RPMI8226 (cell line): ENCODE results near the gene ASNSD1.
"Not testable (repeated sequence)": the region's sequence is repeated elsewhere in the genome, so short reads cannot be mapped to it uniquely, and the experiment has no call there.

Experiments used
- DNase-seq: peaks from one replicate; pipeline ENCODE4 v3.0.0-alpha.2; 2015

The ASNSD1 gene

DNA sequence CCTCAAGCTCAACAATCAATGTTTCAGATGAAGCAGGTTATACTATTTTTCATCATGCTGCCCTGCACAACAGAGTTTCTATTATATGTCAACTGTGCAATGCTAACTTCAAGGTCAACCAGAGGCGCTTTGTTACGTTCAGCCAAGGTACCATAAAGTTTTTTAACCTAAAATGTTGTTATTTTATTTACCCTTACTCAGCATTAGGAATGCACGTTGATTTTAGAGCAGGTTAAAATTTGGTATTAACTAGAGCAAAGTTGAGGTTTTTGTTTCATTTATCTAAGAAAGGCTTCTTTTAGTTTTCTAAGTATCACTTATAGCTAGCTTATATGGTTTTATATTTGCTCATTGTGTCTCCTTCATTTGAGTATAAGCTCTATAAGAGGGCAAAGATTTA is 35.0 kb downstream of the ASNSD1 start:
- no peak for DNase-seq

GRCh38 chr2:189698020-189698887 is 37.0 kb downstream of the ASNSD1 start:
- peak; percentile 66 for DNase-seq

- no peak for DNase-seq
These were observed 39.4 kb downstream of the ASNSD1 start for GRCh38 chr2:189700681-189701080.

GRCh38 chr2:189702071-189702470 is 40.8 kb downstream of the ASNSD1 start:
- no peak for DNase-seq

DNA sequence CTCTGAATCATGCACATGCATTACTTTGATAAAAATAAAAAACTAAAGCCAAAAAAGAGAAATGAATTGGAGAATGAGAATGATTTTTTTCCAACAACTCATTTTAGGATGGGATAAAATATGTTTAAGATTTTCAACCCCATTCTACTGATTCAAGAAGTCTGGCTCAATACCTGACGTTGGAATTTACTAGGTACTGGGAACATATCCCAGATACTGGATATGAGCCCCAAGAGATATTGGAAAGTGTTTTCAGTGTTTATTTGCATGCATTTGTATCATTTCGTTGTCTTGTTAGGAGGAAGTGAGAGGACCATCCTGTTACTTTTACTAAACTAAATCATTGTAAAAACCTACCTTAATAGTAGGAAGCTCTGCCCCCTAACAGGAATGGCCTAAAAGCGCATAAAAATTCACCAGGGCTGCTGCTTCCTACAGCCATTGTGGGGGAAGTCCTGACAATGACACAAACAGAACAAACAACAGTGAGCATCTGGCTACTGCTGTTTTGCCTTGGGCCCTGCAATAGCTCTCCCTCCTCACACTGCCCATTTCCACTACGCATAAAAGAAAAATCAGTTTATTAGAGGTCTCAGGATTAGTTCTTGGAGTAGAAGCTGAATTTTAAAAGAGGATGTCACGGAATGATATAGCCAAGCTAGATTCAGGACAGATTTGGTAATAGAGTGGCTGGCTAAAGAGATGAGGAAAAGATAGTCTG is 48.4 kb downstream of the ASNSD1 start:
- no peak for DNase-seq

DNA sequence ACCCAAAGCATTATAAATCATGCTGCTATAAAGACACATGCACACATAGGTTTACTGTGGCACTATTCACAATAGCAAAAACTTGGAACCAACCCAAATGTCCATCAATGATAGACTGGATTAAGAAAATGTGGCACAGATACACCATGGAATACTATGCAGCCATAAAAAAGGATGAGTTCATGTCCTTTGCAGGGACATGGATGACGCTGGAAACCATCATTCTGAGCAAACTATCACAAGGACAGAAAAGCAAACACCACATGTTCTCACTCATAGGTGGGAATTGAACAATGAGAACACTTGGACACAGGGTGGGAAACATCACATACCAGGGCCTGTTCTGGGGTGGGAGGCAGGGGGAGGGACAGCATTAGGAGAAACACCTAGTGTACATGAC is 56.3 kb downstream of the ASNSD1 start:
- not testable (repeated sequence) for DNase-seq

GRCh38 chr2:189719571-189719970 is 58.3 kb downstream of the ASNSD1 start:
- no peak for DNase-seq
